Measurements from ENCODE around the gene CAMK2B.

CAMK2B gene

DNA sequence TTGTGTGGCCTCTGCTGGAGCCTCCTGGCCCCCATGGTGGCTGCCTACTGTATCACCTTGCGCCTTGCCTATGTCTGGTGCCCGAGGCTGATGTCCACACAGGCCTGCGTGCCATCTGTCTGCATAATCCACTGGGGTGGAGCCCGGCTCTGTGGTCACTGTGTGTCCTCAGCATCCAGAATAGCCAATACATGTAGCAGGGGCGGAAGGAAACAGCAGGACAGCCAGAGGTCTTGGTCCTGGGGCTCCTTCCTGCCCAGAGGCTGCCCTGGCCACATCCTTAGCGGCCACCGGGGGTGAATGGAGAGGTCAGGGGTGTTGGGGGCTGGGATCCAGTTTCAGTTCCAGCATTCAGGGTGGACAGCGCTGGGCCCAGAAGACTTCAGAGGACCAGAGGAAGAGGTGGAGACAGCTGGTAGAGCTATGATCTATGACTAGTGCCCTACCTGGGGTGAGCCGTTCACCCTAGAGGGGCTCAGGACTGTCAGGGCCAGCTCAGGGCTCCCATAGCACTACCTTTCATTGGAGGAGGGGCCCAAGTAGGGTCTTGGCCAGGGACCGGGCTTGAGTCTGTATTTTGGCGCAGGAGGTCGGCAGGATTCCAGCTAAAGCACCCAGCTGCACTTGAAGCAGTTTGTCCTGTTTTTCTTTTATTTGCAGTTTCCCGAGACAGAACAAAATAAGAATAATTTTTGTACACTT, 108.7 kb downstream of the CAMK2B start:
- no peak overlapping the region for H3K4me3 ChIP-seq (ENCODE audit: low read length)
- TF ChIP-seq, protein P1, sequence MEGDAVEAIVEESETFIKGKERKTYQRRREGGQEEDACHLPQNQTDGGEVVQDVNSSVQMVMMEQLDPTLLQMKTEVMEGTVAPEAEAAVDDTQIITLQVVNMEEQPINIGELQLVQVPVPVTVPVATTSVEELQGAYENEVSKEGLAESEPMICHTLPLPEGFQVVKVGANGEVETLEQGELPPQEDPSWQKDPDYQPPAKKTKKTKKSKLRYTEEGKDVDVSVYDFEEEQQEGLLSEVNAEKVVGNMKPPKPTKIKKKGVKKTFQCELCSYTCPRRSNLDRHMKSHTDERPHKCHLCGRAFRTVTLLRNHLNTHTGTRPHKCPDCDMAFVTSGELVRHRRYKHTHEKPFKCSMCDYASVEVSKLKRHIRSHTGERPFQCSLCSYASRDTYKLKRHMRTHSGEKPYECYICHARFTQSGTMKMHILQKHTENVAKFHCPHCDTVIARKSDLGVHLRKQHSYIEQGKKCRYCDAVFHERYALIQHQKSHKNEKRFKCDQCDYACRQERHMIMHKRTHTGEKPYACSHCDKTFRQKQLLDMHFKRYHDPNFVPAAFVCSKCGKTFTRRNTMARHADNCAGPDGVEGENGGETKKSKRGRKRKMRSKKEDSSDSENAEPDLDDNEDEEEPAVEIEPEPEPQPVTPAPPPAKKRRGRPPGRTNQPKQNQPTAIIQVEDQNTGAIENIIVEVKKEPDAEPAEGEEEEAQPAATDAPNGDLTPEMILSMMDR (IDR thresholded peaks at IDR 0.05; ENCODE audit: low read depth, low read length, poor library complexity, severe bottlenecking), result no peak
- no peak for TF ChIP-seq EZH2phosphoT487 (IDR thresholded peaks at IDR 0.05; ENCODE audit: borderline replicate concordance, low read length)
- H3K4me2 ChIP-seq (ENCODE audit: low read length), result no peak overlapping the region
- no peak overlapping the region for H3K27ac ChIP-seq (ENCODE audit: low read depth, low read length)
- H4K20me1 ChIP-seq (ENCODE audit: control insufficient read depth, insufficient read depth, low read depth, low read length), result no peaks in the 10 kb centered on the region; the same call in 1 of the 2 replicates
- peaks cover 21% of the 10 kb centered on the region for H3K36me3 ChIP-seq (ENCODE audit: control insufficient read depth, low read length)
- H3K4me1 ChIP-seq (ENCODE audit: control insufficient read depth, low read length), result peaks cover 15% of the 10 kb centered on the region
- H3K9me2 ChIP-seq (replicated peaks; ENCODE audit: control insufficient read depth, low read length), result no peaks in the 10 kb centered on the region
- H3F3A ChIP-seq (ENCODE audit: control insufficient read depth, insufficient read depth), result no peaks in the 10 kb centered on the region; the same call in 1 of the 2 replicates
- H3K79me2 ChIP-seq (ENCODE audit: control insufficient read depth, low read length), result no peaks in the 10 kb centered on the region
- no peaks in the 10 kb centered on the region for H3K27me3 ChIP-seq (ENCODE audit: control insufficient read depth, low read length)
- no peaks in the 10 kb centered on the region for H3K9me3 ChIP-seq (ENCODE audit: control insufficient read depth, insufficient read depth, low read length)

DNA sequence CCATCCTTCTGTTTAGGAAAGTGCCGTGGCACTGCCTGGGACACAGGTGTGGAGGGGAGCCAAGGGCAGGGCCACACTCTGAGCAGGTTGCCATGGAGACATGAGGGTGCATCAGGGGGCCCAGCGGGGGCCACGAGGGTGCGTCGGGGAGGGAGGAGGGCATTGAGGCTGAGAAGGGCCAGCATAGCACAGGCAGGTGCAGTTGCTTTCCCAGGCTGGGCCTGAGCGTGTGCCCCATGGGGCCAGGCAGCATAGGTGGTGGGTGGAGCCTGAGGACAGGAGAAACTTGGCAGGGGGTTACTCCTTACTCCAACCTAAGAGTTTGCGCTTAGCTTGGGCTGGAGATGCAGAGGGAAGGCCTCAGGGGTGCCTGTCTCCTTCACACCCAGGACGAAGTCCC, 109.4 kb downstream of the CAMK2B start:
- no peaks in the 10 kb centered on the region; the same call in 1 of the 2 replicates for H3F3A ChIP-seq (ENCODE audit: control insufficient read depth, insufficient read depth)
- H3K4me2 ChIP-seq (ENCODE audit: low read length), result no peak overlapping the region
- peaks cover 27% of the 10 kb centered on the region for H3K36me3 ChIP-seq (ENCODE audit: control insufficient read depth, low read length)
- H3K27ac ChIP-seq (ENCODE audit: low read depth, low read length), result no peak overlapping the region
- H3K9me3 ChIP-seq (ENCODE audit: control insufficient read depth, insufficient read depth, low read length), result no peaks in the 10 kb centered on the region
- H3K79me2 ChIP-seq (ENCODE audit: control insufficient read depth, low read length), result no peaks in the 10 kb centered on the region
- peaks cover 15% of the 10 kb centered on the region for H3K4me1 ChIP-seq (ENCODE audit: control insufficient read depth, low read length)
- no peaks in the 10 kb centered on the region for H3K9me2 ChIP-seq (replicated peaks; ENCODE audit: control insufficient read depth, low read length)
- no peaks in the 10 kb centered on the region for H3K27me3 ChIP-seq (ENCODE audit: control insufficient read depth, low read length)
- H3K4me3 ChIP-seq (ENCODE audit: low read length), result no peak overlapping the region
- TF ChIP-seq EZH2phosphoT487 (IDR thresholded peaks at IDR 0.05; ENCODE audit: borderline replicate concordance, low read length), result no peak
- TF ChIP-seq, protein P1 (IDR thresholded peaks at IDR 0.05; ENCODE audit: low read depth, low read length, poor library complexity, severe bottlenecking), result no peak
- H4K20me1 ChIP-seq (ENCODE audit: control insufficient read depth, insufficient read depth, low read depth, low read length), result no peaks in the 10 kb centered on the region; the same call in 1 of the 2 replicates

GRCh38 chr7:44215531-44215930, 109.9 kb downstream of the CAMK2B start:
- H3K4me3 ChIP-seq (ENCODE audit: low read length), result no peak overlapping the region
- no peaks in the 10 kb centered on the region; the same call in 1 of the 2 replicates for H3F3A ChIP-seq (ENCODE audit: control insufficient read depth, insufficient read depth)
- H3K4me2 ChIP-seq (ENCODE audit: low read length), result no peak overlapping the region
- TF ChIP-seq, protein P1 (IDR thresholded peaks at IDR 0.05; ENCODE audit: low read depth, low read length, poor library complexity, severe bottlenecking), result no peak
- TF ChIP-seq EZH2phosphoT487 (IDR thresholded peaks at IDR 0.05; ENCODE audit: borderline replicate concordance, low read length), result no peak
- no peaks in the 10 kb centered on the region for H3K27me3 ChIP-seq (ENCODE audit: control insufficient read depth, low read length)
- H3K27ac ChIP-seq (ENCODE audit: low read depth, low read length), result no peak overlapping the region
- no peaks in the 10 kb centered on the region for H3K79me2 ChIP-seq (ENCODE audit: control insufficient read depth, low read length)
- no peaks in the 10 kb centered on the region; the same call in 1 of the 2 replicates for H4K20me1 ChIP-seq (ENCODE audit: control insufficient read depth, insufficient read depth, low read depth, low read length)
- no peaks in the 10 kb centered on the region for H3K9me2 ChIP-seq (replicated peaks; ENCODE audit: control insufficient read depth, low read length)
- H3K36me3 ChIP-seq (ENCODE audit: control insufficient read depth, low read length), result peaks cover 32% of the 10 kb centered on the region
- peaks cover 15% of the 10 kb centered on the region for H3K4me1 ChIP-seq (ENCODE audit: control insufficient read depth, low read length)
- H3K9me3 ChIP-seq (ENCODE audit: control insufficient read depth, insufficient read depth, low read length), result no peaks in the 10 kb centered on the region
